Measurements from ENCODE around the gene SPATS2.

- no peak for TF ChIP-seq SUZ12 (IDR thresholded peaks at IDR 0.05)
- no peak for TF ChIP-seq LEF1 (IDR thresholded peaks at IDR 0.05; ENCODE audit: borderline replicate concordance)
- no peak for TF ChIP-seq TARDBP (IDR thresholded peaks at IDR 0.05)
- TF ChIP-seq FOXA1 (IDR thresholded peaks at IDR 0.05) = no peak
- no peak for TF ChIP-seq FOXM1 (IDR thresholded peaks at IDR 0.05; ENCODE audit: borderline replicate concordance)
- TF ChIP-seq NFRKB (IDR thresholded peaks at IDR 0.05) = no peak
- TF ChIP-seq ELF4 (IDR thresholded peaks at IDR 0.05) = no peak
- no peak for TF ChIP-seq FOXK2 (IDR thresholded peaks at IDR 0.05)
- TF ChIP-seq BHLHE40 (IDR thresholded peaks at IDR 0.05; ENCODE audit: borderline replicate concordance) = no peak
These were observed 95.0 kb downstream of the SPATS2 start for GRCh38 chr12:49462083-49462744.

Data from HEK293T (cell line).